ENCODE data around the gene FNBP1. TPM values are rescaled to one million over a fixed set of nuclear protein-coding genes. Genes with fewer than 3 reads are reported as not detected.
A peak's percentile ranks its signal among the peaks of the same experiment; 100 is the strongest.
"Not testable (repeated sequence)": the region's sequence is repeated elsewhere in the genome, so short reads cannot be mapped to it uniquely, and the experiment has no call there.

FNBP1 gene
- total RNA-seq, 1 donor from 2014 or later: 245 TPM

GRCh38 chr9:129989362-129989708 lies 53.7 kb downstream of the FNBP1 start:
- Mint-ChIP-seq H3K36me3 (ENCODE audit: low read depth) (peaks cover 49% of the 10 kb centered on the region), H3K27me3 (no peaks in the 10 kb centered on the region), H3K9me3 (no peaks in the 10 kb centered on the region), H3K4me1 (peaks cover 54% of the 10 kb centered on the region), H3K4me3 (peak overlapping the region; percentile 31), H3K27ac (peak overlapping the region; percentile 92)
- intact Hi-C loops (cut with micrococcal nuclease): no loop called here
- DNase-seq: no peak

- H3K4me1 Mint-ChIP-seq: peaks cover 49% of the 10 kb centered on the region
- H3K36me3 Mint-ChIP-seq (ENCODE audit: low read depth): peaks cover 45% of the 10 kb centered on the region
- intact Hi-C loops (cut with micrococcal nuclease): no loop called here
- no peaks in the 10 kb centered on the region for H3K27me3 Mint-ChIP-seq
- peak overlapping the region; percentile 31 for H3K4me3 Mint-ChIP-seq
- peak; percentile 66 for DNase-seq
- no peaks in the 10 kb centered on the region for H3K9me3 Mint-ChIP-seq
- peak overlapping the region; percentile 92 for H3K27ac Mint-ChIP-seq
Observed at GRCh38 chr9:129988607-129989361, 54.2 kb downstream of the FNBP1 start.

- no peaks in the 10 kb centered on the region for H3K9me3 Mint-ChIP-seq
- H3K27me3 Mint-ChIP-seq: no peaks in the 10 kb centered on the region
- peak overlapping the region; percentile 17 for H3K4me3 Mint-ChIP-seq
- peak overlapping the region; percentile 92 for H3K27ac Mint-ChIP-seq
- peaks cover 49% of the 10 kb centered on the region for H3K4me1 Mint-ChIP-seq
- DNase-seq: no peak
- peaks cover 44% of the 10 kb centered on the region for H3K36me3 Mint-ChIP-seq (ENCODE audit: low read depth)
- intact Hi-C loops (cut with micrococcal nuclease): loop anchor here (2.0 kb wide), 2 partner anchors 25 to 51 kb away; no protein-coding TSS in a partner anchor
Observed at GRCh38 chr9:129987941-129988340, 55.0 kb downstream of the FNBP1 start.

GRCh38 chr9:129987047-129987446 lies 55.9 kb downstream of the FNBP1 start:
- Mint-ChIP-seq H3K4me3 (peak overlapping the region; percentile 41), H3K27ac (peak overlapping the region; percentile 98), H3K27me3 (no peaks in the 10 kb centered on the region), H3K9me3 (no peaks in the 10 kb centered on the region), H3K4me1 (peaks cover 48% of the 10 kb centered on the region), H3K36me3 (ENCODE audit: low read depth) (peaks cover 46% of the 10 kb centered on the region)
- intact Hi-C loops (cut with micrococcal nuclease): loop anchor here (2.0 kb wide), 2 partner anchors 24 to 52 kb away; no protein-coding TSS in a partner anchor
- no peak for DNase-seq

GRCh38 chr9:129984589-129984988 lies 58.4 kb downstream of the FNBP1 start:
- peaks cover 36% of the 10 kb centered on the region for H3K4me1 Mint-ChIP-seq
- not testable (repeated sequence) for H3K4me3 Mint-ChIP-seq

GRCh38 chr9:129983891-129984290 lies 59.1 kb downstream of the FNBP1 start:
- H3K36me3 Mint-ChIP-seq (ENCODE audit: low read depth): peaks cover 47% of the 10 kb centered on the region
- H3K9me3 Mint-ChIP-seq: no peaks in the 10 kb centered on the region
- intact Hi-C loops (cut with micrococcal nuclease): no loop called here
- DNase-seq: no peak
- H3K27ac Mint-ChIP-seq: no peak overlapping the region
- H3K4me3 Mint-ChIP-seq: no peak overlapping the region
- H3K4me1 Mint-ChIP-seq: peaks cover 33% of the 10 kb centered on the region
- no peaks in the 10 kb centered on the region for H3K27me3 Mint-ChIP-seq

More at GRCh38 chr9:129984589-129984988, 58.4 kb downstream of the FNBP1 start:
- H3K27me3 Mint-ChIP-seq; intact Hi-C loops (cut with micrococcal nuclease); H3K9me3 Mint-ChIP-seq; DNase-seq: not testable (repeated sequence)
- peaks cover 46% of the 10 kb centered on the region for H3K36me3 Mint-ChIP-seq (ENCODE audit: low read depth)
- peak overlapping the region; percentile 80 for H3K27ac Mint-ChIP-seq

- no peak overlapping the region for H3K4me3 Mint-ChIP-seq
- no peak for DNase-seq
- H3K27ac Mint-ChIP-seq: peak overlapping the region; percentile 71
Observed at GRCh38 chr9:129981180-129981907, 61.6 kb downstream of the FNBP1 start.

GRCh38 chr9:129980224-129980623 lies 62.8 kb downstream of the FNBP1 start:
- Mint-ChIP-seq H3K4me1 (peaks cover 23% of the 10 kb centered on the region), H3K36me3 (ENCODE audit: low read depth) (peaks cover 55% of the 10 kb centered on the region), H3K27ac (peak overlapping the region; percentile 34)
- intact Hi-C loops (cut with micrococcal nuclease); H3K4me3 Mint-ChIP-seq; H3K9me3 Mint-ChIP-seq; H3K27me3 Mint-ChIP-seq; DNase-seq: not testable (repeated sequence)

More at GRCh38 chr9:129981180-129981907, 61.6 kb downstream of the FNBP1 start:
- Mint-ChIP-seq H3K27me3 (no peaks in the 10 kb centered on the region), H3K4me1 (peaks cover 28% of the 10 kb centered on the region), H3K36me3 (ENCODE audit: low read depth) (peaks cover 57% of the 10 kb centered on the region), H3K9me3 (no peaks in the 10 kb centered on the region)
- intact Hi-C loops (cut with micrococcal nuclease): no loop called here

- no peak for DNase-seq
- H3K27me3 Mint-ChIP-seq: no peaks in the 10 kb centered on the region
- peaks cover 55% of the 10 kb centered on the region for H3K36me3 Mint-ChIP-seq (ENCODE audit: low read depth)
- H3K27ac Mint-ChIP-seq: peak overlapping the region; percentile 11
- peaks cover 18% of the 10 kb centered on the region for H3K4me1 Mint-ChIP-seq
- H3K4me3 Mint-ChIP-seq: no peak overlapping the region
- no peaks in the 10 kb centered on the region for H3K9me3 Mint-ChIP-seq
- intact Hi-C loops (cut with micrococcal nuclease): no loop called here
Observed at GRCh38 chr9:129979071-129979745, 63.8 kb downstream of the FNBP1 start.

GRCh38 chr9:129972816-129973215 lies 70.2 kb downstream of the FNBP1 start:
- DNase-seq: no peak
- H3K27me3 Mint-ChIP-seq: no peaks in the 10 kb centered on the region
- no peak overlapping the region for H3K4me3 Mint-ChIP-seq
- peaks cover 57% of the 10 kb centered on the region for H3K36me3 Mint-ChIP-seq (ENCODE audit: low read depth)
- peak overlapping the region; percentile 63 for H3K27ac Mint-ChIP-seq
- intact Hi-C loops (cut with micrococcal nuclease): no loop called here
- peaks cover 28% of the 10 kb centered on the region for H3K4me1 Mint-ChIP-seq
- no peaks in the 10 kb centered on the region for H3K9me3 Mint-ChIP-seq

- H3K36me3 Mint-ChIP-seq (ENCODE audit: low read depth): peaks cover 58% of the 10 kb centered on the region
- DNase-seq: no peak
- no peaks in the 10 kb centered on the region for H3K27me3 Mint-ChIP-seq
- H3K4me3 Mint-ChIP-seq: peak overlapping the region; percentile 0
- no peaks in the 10 kb centered on the region for H3K9me3 Mint-ChIP-seq
- intact Hi-C loops (cut with micrococcal nuclease): no loop called here
- H3K27ac Mint-ChIP-seq: peak overlapping the region; percentile 59
- H3K4me1 Mint-ChIP-seq: peaks cover 51% of the 10 kb centered on the region
Observed at GRCh38 chr9:129968690-129969485, 74.1 kb downstream of the FNBP1 start.

- Mint-ChIP-seq H3K27ac (peak overlapping the region; percentile 94), H3K36me3 (ENCODE audit: low read depth) (peaks cover 55% of the 10 kb centered on the region), H3K4me3 (peak overlapping the region; percentile 4), H3K4me1 (peaks cover 69% of the 10 kb centered on the region), H3K27me3 (no peaks in the 10 kb centered on the region), H3K9me3 (no peaks in the 10 kb centered on the region)
- intact Hi-C loops (cut with micrococcal nuclease): no loop called here
- DNase-seq: no peak
Observed at GRCh38 chr9:129964901-129965734, 77.9 kb downstream of the FNBP1 start.

All from activated CD4-positive, alpha-beta T cell treated with anti-CD3 and anti-CD28 coated beads, Interleukin-2, amount 10 ng/mL, durations not matched to agents 24 days and 14 days (primary cell).